SK-N-SH treated with all-trans-retinoic acid at 6 μM for 48 hours (cell line): ENCODE results near the gene CTIF.

Experiments used
- ATAC-seq: fragments of 200-7000 bp; cut with Tn5 transposase; 3 replicates; pipeline ENCODE4 v1.9.1; 2020; ENCODE audit warnings: mild to moderate bottlenecking, moderate library complexity
- ARNTL ChIP-seq: fragments of 450-650 bp; formaldehyde crosslinking; IDR thresholded peaks from 2 replicates; pipeline ENCODE4 v1.5.0; 2020; ENCODE audit warnings: low read depth, mild to moderate bottlenecking, moderate library complexity, borderline replicate concordance
- BACH2 ChIP-seq: fragments of 250-450 bp; sonication (Bioruptor Pico); IDR thresholded peaks from 2 replicates; pipeline ENCODE4 v1.9.0; 2021; ENCODE audit warnings: mild to moderate bottlenecking, borderline replicate concordance
- CSDC2 ChIP-seq: fragments of 250-450 bp; sonication (Bioruptor Pico); IDR thresholded peaks from 2 replicates; pipeline ENCODE4 v1.5.0; 2020; ENCODE audit warnings: mild to moderate bottlenecking, moderate library complexity
- CSRNP3 ChIP-seq: fragments of 250-450 bp; sonication (Bioruptor Pico); IDR thresholded peaks from 2 replicates; pipeline ENCODE4 v1.5.1; 2021; ENCODE audit warnings: mild to moderate bottlenecking, moderate library complexity
- GLIS3 ChIP-seq: fragments of 250-450 bp; sonication (Bioruptor Pico); IDR thresholded peaks from 2 replicates; pipeline ENCODE4 v1.5.0; 2020; ENCODE audit warnings: mild to moderate bottlenecking, moderate library complexity
- ISL1 ChIP-seq: fragments of 250-450 bp; sonication (Bioruptor Pico); IDR thresholded peaks from 2 replicates; pipeline ENCODE4 v2.1.2; 2022; ENCODE audit warnings: mild to moderate bottlenecking, moderate library complexity
- RARB ChIP-seq: fragments of 250-450 bp; sonication (Bioruptor Pico); IDR thresholded peaks from 2 replicates; pipeline ENCODE4 v1.8.0; 2021; ENCODE audit warnings: mild to moderate bottlenecking, moderate library complexity
- SNAI2 ChIP-seq: fragments of 250-450 bp; sonication (Bioruptor Pico); IDR thresholded peaks from 2 replicates; pipeline ENCODE4 v1.5.0; 2020; ENCODE audit warnings: mild to moderate bottlenecking, moderate library complexity
- TCF4 ChIP-seq: fragments of 250-450 bp; sonication (Bioruptor Pico); IDR thresholded peaks from 2 replicates; pipeline ENCODE4 v1.8.0; 2021; ENCODE audit warnings: mild to moderate bottlenecking, moderate library complexity, borderline replicate concordance
- TOX ChIP-seq: fragments of 250-450 bp; sonication (Bioruptor Pico); IDR thresholded peaks from 2 replicates; pipeline ENCODE4 v1.8.0; 2021; ENCODE audit warnings: mild to moderate bottlenecking, moderate library complexity, borderline replicate concordance
- ZC3H10 ChIP-seq: fragments of 250-450 bp; sonication (Bioruptor Pico); IDR thresholded peaks from 2 replicates; pipeline ENCODE4 v1.5.1; 2021; ENCODE audit warnings: mild to moderate bottlenecking, moderate library complexity
- ZFP3 ChIP-seq: fragments of 250-450 bp; sonication (Bioruptor Pico); IDR thresholded peaks from 2 replicates; pipeline ENCODE4 v1.5.0; 2020; ENCODE audit warnings: mild to moderate bottlenecking, moderate library complexity
- ZFP30 ChIP-seq: fragments of 450-650 bp; formaldehyde crosslinking; IDR thresholded peaks from 2 replicates; pipeline ENCODE4 v1.5.0; 2022; ENCODE audit warnings: mild to moderate bottlenecking, moderate library complexity
- ZNF565 ChIP-seq: fragments of 450-650 bp; formaldehyde crosslinking; conservative IDR thresholded peaks from 2 replicates; pipeline ENCODE4 v1.5.0; 2020; ENCODE audit warnings: low read depth, mild to moderate bottlenecking, moderate library complexity
- ZNF70 ChIP-seq: fragments of 450-650 bp; formaldehyde crosslinking; IDR thresholded peaks from 2 replicates; pipeline ENCODE4 v1.5.0; 2020; ENCODE audit warnings: mild to moderate bottlenecking, moderate library complexity
- ZNF8 ChIP-seq: fragments of 450-650 bp; formaldehyde crosslinking; IDR thresholded peaks from 2 replicates; pipeline ENCODE4 v1.5.0; 2020; ENCODE audit warnings: mild to moderate bottlenecking, moderate library complexity
- TF ChIP-seq, protein P1 (sequence below): fragments of 250-450 bp; sonication (Bioruptor Pico); IDR thresholded peaks from 2 replicates; pipeline ENCODE4 v1.8.0; 2020; ENCODE audit warnings: mild to moderate bottlenecking, moderate library complexity, borderline replicate concordance
- TF ChIP-seq, protein P2 (sequence below): fragments of 250-450 bp; sonication (Bioruptor Pico); IDR thresholded peaks from 2 replicates; pipeline ENCODE4 v1.5.1; 2020; ENCODE audit warnings: low read depth, mild to moderate bottlenecking, moderate library complexity
- TF ChIP-seq, protein P3 (sequence below): fragments of 250-450 bp; sonication (Bioruptor Pico); IDR thresholded peaks from 2 replicates; pipeline ENCODE4 v1.8.0; 2021; ENCODE audit warnings: low read depth, mild to moderate bottlenecking, moderate library complexity, borderline replicate concordance
- TF ChIP-seq, protein P4 (sequence below): fragments of 250-450 bp; sonication (Bioruptor Pico); IDR thresholded peaks from 2 replicates; pipeline ENCODE4 v1.5.0; 2020; ENCODE audit warnings: mild to moderate bottlenecking, moderate library complexity

The CTIF gene

DNA sequence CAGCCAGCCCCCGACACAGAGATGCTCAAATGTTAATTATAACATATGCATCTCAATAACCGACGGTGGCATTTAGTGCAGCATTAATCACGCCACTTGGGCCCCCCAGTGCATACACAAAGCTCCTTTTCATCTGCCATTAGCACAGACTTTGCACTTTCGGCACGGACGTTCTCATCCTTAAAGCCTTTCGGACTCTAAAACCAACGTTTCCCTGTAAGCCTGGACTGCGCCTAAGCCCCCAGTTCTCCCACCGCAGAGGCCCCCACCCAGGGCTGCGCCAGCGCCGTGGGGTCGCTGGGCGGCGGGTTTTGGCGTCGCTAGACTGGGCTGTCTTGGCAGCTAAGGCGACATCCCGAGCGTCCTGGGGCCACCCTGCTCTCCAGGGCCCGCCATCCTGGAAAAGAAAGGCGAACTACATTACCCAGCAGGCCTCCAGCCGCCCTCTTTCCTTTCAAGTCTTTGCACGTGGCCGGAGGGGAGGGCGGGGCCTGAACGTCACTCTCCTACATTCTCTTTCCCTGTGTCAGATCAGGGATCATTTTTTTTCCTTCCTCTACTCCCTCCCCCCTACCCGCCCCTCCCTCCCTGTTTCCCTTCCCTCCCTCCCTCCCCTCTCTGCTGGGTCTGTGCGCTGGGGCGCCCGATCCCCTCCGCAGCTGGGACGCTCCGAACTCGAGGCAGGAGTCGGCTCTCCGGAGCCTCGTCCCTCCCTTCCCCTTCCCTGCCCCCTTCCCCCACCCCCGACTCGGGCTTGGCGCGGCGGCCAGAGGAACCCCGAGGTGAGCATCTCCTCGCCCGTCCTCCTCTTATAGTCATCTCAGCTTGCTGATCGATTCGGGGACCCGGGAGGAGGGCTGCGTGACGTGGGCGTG lies at the start of gene CTIF:
CTIF (plus strand) TSS at position 501 of the 875 bp plus-strand sequence. CDS start 80,535 bp downstream, outside the sequence.
- TF ChIP-seq, protein P1, sequence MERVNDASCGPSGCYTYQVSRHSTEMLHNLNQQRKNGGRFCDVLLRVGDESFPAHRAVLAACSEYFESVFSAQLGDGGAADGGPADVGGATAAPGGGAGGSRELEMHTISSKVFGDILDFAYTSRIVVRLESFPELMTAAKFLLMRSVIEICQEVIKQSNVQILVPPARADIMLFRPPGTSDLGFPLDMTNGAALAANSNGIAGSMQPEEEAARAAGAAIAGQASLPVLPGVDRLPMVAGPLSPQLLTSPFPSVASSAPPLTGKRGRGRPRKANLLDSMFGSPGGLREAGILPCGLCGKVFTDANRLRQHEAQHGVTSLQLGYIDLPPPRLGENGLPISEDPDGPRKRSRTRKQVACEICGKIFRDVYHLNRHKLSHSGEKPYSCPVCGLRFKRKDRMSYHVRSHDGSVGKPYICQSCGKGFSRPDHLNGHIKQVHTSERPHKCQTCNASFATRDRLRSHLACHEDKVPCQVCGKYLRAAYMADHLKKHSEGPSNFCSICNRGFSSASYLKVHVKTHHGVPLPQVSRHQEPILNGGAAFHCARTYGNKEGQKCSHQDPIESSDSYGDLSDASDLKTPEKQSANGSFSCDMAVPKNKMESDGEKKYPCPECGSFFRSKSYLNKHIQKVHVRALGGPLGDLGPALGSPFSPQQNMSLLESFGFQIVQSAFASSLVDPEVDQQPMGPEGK, result 0 out of 2 replicates have a peak, but pooled peaks have one; percentile 23
- TF ChIP-seq ZFP3 (CRISPR knock-in tag), result no peak
- peak; percentile 84 for ATAC-seq

GRCh38 chr18:48490641-48491293 lies 48.1 kb upstream of the CTIF start:
- ATAC-seq, result peak; percentile 35; the same call in 2 of the 3 replicates

DNA sequence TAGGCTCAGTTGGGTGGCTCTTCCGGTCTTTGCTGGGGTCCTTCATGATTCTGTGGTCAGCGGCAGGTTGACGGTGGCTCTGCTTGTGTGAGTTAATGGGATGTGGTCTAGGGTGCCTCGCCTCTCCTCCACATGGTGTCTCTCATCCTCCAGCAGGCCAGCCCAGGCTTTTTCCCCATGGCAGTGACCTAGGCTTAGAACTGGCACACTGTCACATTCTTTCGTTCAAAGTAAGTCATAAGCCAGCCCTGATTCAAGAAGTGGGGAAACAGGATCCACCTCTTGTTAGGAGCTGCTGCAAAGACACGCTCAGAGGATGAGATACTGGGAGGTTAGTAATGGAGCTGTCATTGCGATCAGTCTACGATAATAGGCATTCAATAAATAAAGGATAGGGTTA lies 46.0 kb upstream of the CTIF start:
- TF ChIP-seq BACH2 (no peak), RARB (CRISPR knock-in tag) (no peak), ZFP3 (CRISPR knock-in tag) (no peak), ISL1 (CRISPR knock-in tag) (no peak), ZC3H10 (CRISPR knock-in tag) (no peak), TCF4 (CRISPR knock-in tag) (no peak), ZNF565 (CRISPR knock-in tag) (no peak)
- TF ChIP-seq, protein P2, sequence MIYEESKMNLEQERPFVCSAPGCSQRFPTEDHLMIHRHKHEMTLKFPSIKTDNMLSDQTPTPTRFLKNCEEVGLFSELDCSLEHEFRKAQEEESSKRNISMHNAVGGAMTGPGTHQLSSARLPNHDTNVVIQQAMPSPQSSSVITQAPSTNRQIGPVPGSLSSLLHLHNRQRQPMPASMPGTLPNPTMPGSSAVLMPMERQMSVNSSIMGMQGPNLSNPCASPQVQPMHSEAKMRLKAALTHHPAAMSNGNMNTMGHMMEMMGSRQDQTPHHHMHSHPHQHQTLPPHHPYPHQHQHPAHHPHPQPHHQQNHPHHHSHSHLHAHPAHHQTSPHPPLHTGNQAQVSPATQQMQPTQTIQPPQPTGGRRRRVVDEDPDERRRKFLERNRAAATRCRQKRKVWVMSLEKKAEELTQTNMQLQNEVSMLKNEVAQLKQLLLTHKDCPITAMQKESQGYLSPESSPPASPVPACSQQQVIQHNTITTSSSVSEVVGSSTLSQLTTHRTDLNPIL (CRISPR knock-in tag), result no peak
- ATAC-seq, result no peak

More at GRCh38 chr18:48490641-48491293, 48.1 kb upstream of the CTIF start:
- TF ChIP-seq ARNTL (CRISPR knock-in tag), result no peak

GRCh38 chr18:48493434-48494230 lies 45.2 kb upstream of the CTIF start:
- ATAC-seq, result peak; percentile 60
- TF ChIP-seq SNAI2 (CRISPR knock-in tag), result no peak
- TF ChIP-seq TCF4 (CRISPR knock-in tag), result no peak
- no peak for TF ChIP-seq CSRNP3 (CRISPR knock-in tag)
- TF ChIP-seq ZNF70 (CRISPR knock-in tag), result no peak
- no peak for TF ChIP-seq ISL1 (CRISPR knock-in tag)
- no peak for TF ChIP-seq ZFP30
- TF ChIP-seq CSDC2 (CRISPR knock-in tag), result no peak
- TF ChIP-seq, protein P1, result no peak
- TF ChIP-seq, protein P3, sequence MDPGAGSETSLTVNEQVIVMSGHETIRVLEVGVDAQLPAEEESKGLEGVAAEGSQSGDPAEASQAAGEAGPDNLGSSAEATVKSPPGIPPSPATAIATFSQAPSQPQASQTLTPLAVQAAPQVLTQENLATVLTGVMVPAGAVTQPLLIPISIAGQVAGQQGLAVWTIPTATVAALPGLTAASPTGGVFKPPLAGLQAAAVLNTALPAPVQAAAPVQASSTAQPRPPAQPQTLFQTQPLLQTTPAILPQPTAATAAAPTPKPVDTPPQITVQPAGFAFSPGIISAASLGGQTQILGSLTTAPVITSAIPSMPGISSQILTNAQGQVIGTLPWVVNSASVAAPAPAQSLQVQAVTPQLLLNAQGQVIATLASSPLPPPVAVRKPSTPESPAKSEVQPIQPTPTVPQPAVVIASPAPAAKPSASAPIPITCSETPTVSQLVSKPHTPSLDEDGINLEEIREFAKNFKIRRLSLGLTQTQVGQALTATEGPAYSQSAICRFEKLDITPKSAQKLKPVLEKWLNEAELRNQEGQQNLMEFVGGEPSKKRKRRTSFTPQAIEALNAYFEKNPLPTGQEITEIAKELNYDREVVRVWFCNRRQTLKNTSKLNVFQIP, result no peak
- no peak for TF ChIP-seq ZNF8 (CRISPR knock-in tag)
- no peak for TF ChIP-seq ZNF565 (CRISPR knock-in tag)
- TF ChIP-seq, protein P2 (CRISPR knock-in tag), result no peak
- TF ChIP-seq, protein P4, sequence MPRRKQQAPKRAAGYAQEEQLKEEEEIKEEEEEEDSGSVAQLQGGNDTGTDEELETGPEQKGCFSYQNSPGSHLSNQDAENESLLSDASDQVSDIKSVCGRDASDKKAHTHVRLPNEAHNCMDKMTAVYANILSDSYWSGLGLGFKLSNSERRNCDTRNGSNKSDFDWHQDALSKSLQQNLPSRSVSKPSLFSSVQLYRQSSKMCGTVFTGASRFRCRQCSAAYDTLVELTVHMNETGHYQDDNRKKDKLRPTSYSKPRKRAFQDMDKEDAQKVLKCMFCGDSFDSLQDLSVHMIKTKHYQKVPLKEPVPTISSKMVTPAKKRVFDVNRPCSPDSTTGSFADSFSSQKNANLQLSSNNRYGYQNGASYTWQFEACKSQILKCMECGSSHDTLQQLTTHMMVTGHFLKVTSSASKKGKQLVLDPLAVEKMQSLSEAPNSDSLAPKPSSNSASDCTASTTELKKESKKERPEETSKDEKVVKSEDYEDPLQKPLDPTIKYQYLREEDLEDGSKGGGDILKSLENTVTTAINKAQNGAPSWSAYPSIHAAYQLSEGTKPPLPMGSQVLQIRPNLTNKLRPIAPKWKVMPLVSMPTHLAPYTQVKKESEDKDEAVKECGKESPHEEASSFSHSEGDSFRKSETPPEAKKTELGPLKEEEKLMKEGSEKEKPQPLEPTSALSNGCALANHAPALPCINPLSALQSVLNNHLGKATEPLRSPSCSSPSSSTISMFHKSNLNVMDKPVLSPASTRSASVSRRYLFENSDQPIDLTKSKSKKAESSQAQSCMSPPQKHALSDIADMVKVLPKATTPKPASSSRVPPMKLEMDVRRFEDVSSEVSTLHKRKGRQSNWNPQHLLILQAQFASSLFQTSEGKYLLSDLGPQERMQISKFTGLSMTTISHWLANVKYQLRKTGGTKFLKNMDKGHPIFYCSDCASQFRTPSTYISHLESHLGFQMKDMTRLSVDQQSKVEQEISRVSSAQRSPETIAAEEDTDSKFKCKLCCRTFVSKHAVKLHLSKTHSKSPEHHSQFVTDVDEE (CRISPR knock-in tag), result no peak
- TF ChIP-seq TOX, result no peak
- no peak for TF ChIP-seq GLIS3
